Activated CD4-positive, alpha-beta memory T cell treated with anti-CD3 and anti-CD28 coated beads, Interleukin-2, amount 10 ng/mL, durations not matched to agents 7 days and 5 days (primary cell): ENCODE results near the gene KCNMA1. TPM values are rescaled to one million over a fixed set of nuclear protein-coding genes. Genes with fewer than 3 reads are reported as not detected.

Experiments used
- CTCF ChIA-PET: fragments of 350-600 bp; sonication (Branson Sonifier 250); formaldehyde crosslinking; loops from one replicate; lab custom pipeline; 2021; ENCODE audit warnings: antibody characterized with exemption, inconsistent platforms; lab: Charles Lee
- POLR2A ChIA-PET: fragments of 350-600 bp; sonication (Branson Sonifier 250); formaldehyde crosslinking; loops from one replicate; lab custom pipeline; 2021; ENCODE audit warnings: antibody characterized with exemption; lab: Charles Lee
- DNase-seq: peaks from one replicate; pipeline ENCODE4 v3.0.0-alpha.2; 2020
- H3K27ac Mint-ChIP-seq: one replicate; pipeline ENCODE4 v1.8.0; 2021; ENCODE audit warnings: mild to moderate bottlenecking, mixed read lengths
- H3K27me3 Mint-ChIP-seq: one replicate; pipeline ENCODE4 v1.8.0; 2021; ENCODE audit warnings: mixed read lengths
- H3K36me3 Mint-ChIP-seq: one replicate; pipeline ENCODE4 v1.8.0; 2021; ENCODE audit warnings: low read depth, mixed read lengths
- H3K4me1 Mint-ChIP-seq: one replicate; pipeline ENCODE4 v1.8.0; 2021; ENCODE audit warnings: mixed read lengths
- H3K4me3 Mint-ChIP-seq: one replicate; pipeline ENCODE4 v1.8.0; 2021; ENCODE audit warnings: mild to moderate bottlenecking, mixed read lengths
- H3K9me3 Mint-ChIP-seq: one replicate; pipeline ENCODE4 v1.8.0; 2021; ENCODE audit warnings: mixed read lengths
- total RNA-seq, 2 experiments: library from RNA; stranded (reverse); gene quantifications; one replicate each; pipeline ENCODE4 v1.2.3, GENCODE V29; 2021

KCNMA1 gene
- total RNA-seq, 2 experiments from 2014 or later, result 0.25 to 0.38 TPM

DNA sequence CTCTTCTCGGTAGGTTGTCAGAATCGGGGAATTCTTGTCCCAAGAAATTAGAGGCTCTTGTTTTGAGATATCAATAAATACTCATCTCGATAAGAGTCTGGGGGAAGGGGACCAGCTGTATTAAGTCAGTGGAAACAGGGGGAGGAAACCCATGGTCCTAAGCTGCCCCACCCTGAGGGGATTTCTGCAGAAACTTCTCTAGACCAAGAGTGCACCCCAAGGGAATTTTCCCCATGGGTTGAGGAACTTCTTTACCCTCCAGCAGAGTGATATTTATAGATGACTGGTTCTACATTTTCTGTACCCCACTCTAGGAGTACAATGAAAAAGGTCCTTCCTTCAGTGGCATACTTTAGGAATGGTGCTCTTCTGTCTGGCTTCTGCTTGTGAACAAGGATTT, 627.2 kb downstream of the KCNMA1 start:
- H3K27me3 Mint-ChIP-seq, result no peaks in the 10 kb centered on the region
- ChIA-PET CTCF (no interaction called here), POLR2A (no interaction called here)

DNA sequence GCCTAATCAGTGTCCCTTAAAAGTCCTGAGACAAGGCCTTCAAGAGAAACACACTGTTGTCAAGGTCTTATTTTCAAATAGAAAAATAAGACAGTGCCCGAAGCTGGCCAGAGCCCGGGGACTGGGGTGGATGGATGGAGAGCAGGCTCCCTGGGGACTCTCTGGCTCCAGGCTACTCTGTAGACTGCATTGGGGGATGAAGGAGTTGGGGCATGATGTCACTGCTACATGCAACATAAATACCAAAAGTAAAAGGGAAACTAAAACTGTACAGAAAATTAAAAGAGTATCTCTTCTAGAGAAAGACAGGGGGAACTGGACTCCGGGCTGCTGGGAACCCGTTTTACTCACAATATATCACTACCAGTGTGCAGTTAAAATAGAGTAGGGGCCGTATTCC, 629.8 kb downstream of the KCNMA1 start:
- POLR2A ChIA-PET, result no interaction called here

More for the DNA sequence above, 627.2 kb downstream of the KCNMA1 start:
- Mint-ChIP-seq H3K9me3 (no peaks in the 10 kb centered on the region), H3K36me3 (no peaks in the 10 kb centered on the region), H3K4me1 (no peaks in the 10 kb centered on the region), H3K4me3 (no peak overlapping the region), H3K27ac (no peak overlapping the region)
- DNase-seq, result no peak

DNA sequence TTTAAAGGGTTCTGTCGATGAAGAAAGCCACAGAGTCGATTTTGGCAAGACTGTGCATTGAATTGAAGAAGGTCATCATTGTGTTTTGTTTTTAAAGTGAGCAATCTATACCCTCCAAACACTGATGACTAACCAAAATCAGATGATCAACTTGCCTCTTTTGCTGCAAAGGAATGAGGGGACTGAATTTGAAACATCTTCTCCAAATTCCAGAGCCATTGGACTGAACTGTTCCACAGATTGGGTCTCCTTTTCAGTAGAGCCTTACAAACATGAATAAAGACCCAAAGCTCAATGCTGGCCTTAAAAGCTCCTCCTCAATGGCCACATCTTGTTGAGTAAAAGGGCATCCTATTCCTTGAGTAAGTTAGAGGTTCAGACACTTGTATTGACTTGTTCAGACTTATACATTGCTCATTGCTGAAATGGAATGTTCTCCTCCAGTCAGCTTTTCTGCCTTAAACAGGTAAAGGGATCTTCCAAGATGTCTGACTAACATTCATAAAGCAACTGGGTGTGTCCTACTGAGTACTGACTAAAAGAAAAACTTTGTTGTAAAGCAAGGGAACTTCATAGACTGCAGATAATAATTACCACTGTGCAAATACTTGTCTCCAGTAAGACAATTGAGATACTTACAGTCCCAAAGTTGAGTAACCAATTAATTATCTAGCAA, 630.6 kb downstream of the KCNMA1 start:
- no peak for DNase-seq

More for the DNA sequence above, 629.8 kb downstream of the KCNMA1 start:
- Mint-ChIP-seq H3K4me1 (no peaks in the 10 kb centered on the region), H3K27me3 (no peaks in the 10 kb centered on the region), H3K27ac (no peak overlapping the region), H3K9me3 (no peaks in the 10 kb centered on the region), H3K36me3 (no peaks in the 10 kb centered on the region), H3K4me3 (no peak overlapping the region)
- DNase-seq, result no peak
- CTCF ChIA-PET, result no interaction called here

DNA sequence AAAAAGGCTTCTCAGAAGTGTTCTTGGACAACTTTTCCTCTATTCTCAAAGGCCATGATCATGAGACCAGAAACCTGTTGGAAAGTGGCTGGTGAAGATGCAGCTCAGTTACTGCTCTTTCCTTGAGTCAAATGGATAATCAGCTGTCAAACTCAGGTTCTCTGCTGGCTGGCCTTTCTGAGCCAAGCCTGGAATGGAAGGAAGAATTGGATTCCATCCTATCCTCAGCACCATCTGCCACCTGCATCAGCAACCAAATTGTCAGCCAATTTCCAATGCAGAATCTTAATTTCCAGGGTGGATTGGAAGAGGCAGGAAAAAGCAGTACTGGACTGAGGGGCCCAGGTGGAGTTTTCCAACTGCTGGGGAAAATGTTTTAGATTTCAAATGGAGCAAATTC, 631.7 kb downstream of the KCNMA1 start:
- Mint-ChIP-seq H3K4me1 (no peaks in the 10 kb centered on the region), H3K9me3 (no peaks in the 10 kb centered on the region), H3K36me3 (no peaks in the 10 kb centered on the region), H3K27ac (no peak overlapping the region), H3K4me3 (no peak overlapping the region), H3K27me3 (peaks cover 4% of the 10 kb centered on the region)
- ChIA-PET POLR2A (no interaction called here), CTCF (interaction anchor here (0.9 to 1.6 kb wide), 2 partner anchors 10 to 11 kb away, joined by 4 read pairs; no protein-coding TSS in a partner anchor)
- DNase-seq, result no peak

More for the DNA sequence above, 630.6 kb downstream of the KCNMA1 start:
- ChIA-PET CTCF (no interaction called here), POLR2A (no interaction called here)
- no peaks in the 10 kb centered on the region for H3K4me1 Mint-ChIP-seq
- no peaks in the 10 kb centered on the region for H3K9me3 Mint-ChIP-seq
- H3K4me3 Mint-ChIP-seq, result no peak overlapping the region
- no peak overlapping the region for H3K27ac Mint-ChIP-seq
- no peaks in the 10 kb centered on the region for H3K27me3 Mint-ChIP-seq
- no peaks in the 10 kb centered on the region for H3K36me3 Mint-ChIP-seq

DNA sequence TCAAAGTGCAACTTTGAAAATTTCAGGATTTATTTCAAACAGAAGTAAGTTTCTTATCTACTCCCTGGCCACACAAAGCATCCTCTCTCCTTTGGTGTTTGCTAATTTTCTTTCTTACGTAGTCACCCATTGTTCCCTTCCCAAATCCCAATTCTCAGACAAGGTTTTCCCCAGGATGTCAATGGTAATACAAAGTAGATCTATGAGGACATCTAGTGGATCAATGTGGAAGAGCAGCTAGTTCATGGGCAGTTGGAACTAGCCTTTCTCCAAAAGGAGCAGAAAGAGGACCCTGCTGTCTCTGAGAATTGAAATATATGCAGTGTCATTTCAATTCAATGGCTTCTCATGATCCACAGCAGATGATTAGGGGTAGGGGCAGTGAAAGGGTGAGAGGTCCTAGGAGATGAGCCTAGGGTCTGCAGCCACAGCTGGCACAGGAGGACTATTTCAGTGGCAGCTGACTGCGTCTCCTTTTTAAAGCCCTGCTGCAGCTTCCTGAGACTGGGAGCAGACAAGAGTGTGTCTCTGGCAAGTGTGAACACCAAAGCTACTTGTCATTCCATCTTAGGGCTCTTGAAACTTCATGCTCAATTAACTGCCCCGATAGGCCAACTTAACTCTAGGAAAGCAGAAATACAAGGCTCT, 632.6 kb downstream of the KCNMA1 start:
- Mint-ChIP-seq H3K27ac (no peak overlapping the region), H3K4me3 (no peak overlapping the region), H3K4me1 (no peaks in the 10 kb centered on the region), H3K27me3 (peaks cover 4% of the 10 kb centered on the region), H3K9me3 (no peaks in the 10 kb centered on the region), H3K36me3 (no peaks in the 10 kb centered on the region)
- ChIA-PET CTCF (interaction anchor here (0.9 to 1.6 kb wide), 5 partner anchors 8 to 223 kb away, joined by 3 to 4 read pairs (median 3); no protein-coding TSS in a partner anchor), POLR2A (no interaction called here)
- DNase-seq, result no peak

DNA sequence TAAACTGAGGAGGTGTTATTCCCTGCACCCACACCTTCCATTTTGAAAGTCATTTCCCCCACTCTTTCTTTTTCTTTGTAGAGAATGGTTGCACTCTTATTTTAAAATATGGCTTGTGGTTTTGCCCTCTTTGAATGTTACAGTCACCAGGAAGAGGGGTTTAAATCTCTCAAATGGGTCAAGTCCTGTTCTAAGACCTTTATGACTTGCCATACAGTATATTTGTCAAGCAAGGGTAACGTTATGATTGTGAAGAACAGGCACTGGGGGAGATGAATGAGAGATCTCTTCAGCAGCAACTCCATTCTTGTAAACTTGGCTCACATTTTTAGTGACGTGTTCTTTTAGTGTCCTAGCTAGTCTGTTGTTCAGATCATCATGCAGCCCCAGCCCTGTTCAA, 634.7 kb downstream of the KCNMA1 start:
- H3K9me3 Mint-ChIP-seq, result no peaks in the 10 kb centered on the region
- H3K27me3 Mint-ChIP-seq, result peaks cover 4% of the 10 kb centered on the region
- H3K27ac Mint-ChIP-seq, result no peak overlapping the region
- H3K36me3 Mint-ChIP-seq, result no peaks in the 10 kb centered on the region
- POLR2A ChIA-PET, result no interaction called here
- no peak overlapping the region for H3K4me3 Mint-ChIP-seq
- H3K4me1 Mint-ChIP-seq, result no peaks in the 10 kb centered on the region
- no peak for DNase-seq
- CTCF ChIA-PET, result interaction anchor here (0.6 kb wide), 1 partner anchor 1284 kb away, joined by 3 read pairs; no protein-coding TSS in a partner anchor

DNA sequence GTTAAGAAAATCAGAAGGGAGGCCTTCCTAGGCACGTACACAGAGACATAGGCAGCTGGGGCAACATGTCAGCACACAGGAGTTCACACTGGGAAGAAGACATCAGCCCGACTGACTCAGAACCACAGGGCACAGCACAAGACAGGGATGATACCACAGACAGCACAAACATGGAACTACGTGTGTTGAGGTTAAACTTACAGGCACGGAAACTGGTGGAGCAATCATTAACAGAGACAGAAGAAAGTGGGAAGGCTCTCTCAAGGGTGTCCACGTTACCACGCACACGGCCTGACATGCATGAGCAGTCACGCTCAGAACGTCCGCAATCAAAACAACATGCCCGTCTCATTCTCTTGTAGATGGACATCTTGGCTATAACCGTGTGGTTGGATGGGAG, 636.4 kb downstream of the KCNMA1 start:
- no peak overlapping the region for H3K27ac Mint-ChIP-seq
- no peak for DNase-seq
- H3K36me3 Mint-ChIP-seq, result no peaks in the 10 kb centered on the region
- ChIA-PET POLR2A (no interaction called here), CTCF (interaction anchor here (1.1 kb wide), 1 partner anchor 16 kb away, joined by 3 read pairs; no protein-coding TSS in a partner anchor)
- H3K4me1 Mint-ChIP-seq, result no peaks in the 10 kb centered on the region
- no peak overlapping the region for H3K4me3 Mint-ChIP-seq
- H3K9me3 Mint-ChIP-seq, result no peaks in the 10 kb centered on the region
- H3K27me3 Mint-ChIP-seq, result peaks cover 4% of the 10 kb centered on the region

DNA sequence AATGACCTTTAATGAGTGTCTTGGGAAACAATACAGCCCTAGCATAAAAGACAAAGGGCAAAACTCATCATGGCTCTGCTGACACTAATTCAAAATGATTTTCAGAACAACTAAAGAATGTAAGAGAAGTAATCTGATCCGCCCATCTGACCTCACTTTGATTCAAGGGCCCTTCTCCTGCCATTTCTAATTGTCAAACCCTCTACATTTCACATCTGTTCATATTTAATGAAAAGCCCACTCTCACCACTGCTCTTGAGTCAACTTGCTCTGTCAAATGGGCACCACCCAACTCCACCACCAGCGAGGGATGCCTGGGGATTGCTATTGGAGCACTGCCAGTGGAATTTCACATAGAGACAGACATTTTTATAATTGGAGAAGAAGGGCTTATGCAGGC, 639.2 kb downstream of the KCNMA1 start:
- Mint-ChIP-seq H3K36me3 (no peaks in the 10 kb centered on the region), H3K4me3 (no peak overlapping the region), H3K27me3 (peaks cover 4% of the 10 kb centered on the region), H3K27ac (no peak overlapping the region), H3K9me3 (no peaks in the 10 kb centered on the region), H3K4me1 (no peaks in the 10 kb centered on the region)
- CTCF ChIA-PET, result no interaction called here
- no peak for DNase-seq
- POLR2A ChIA-PET, result no interaction called here

DNA sequence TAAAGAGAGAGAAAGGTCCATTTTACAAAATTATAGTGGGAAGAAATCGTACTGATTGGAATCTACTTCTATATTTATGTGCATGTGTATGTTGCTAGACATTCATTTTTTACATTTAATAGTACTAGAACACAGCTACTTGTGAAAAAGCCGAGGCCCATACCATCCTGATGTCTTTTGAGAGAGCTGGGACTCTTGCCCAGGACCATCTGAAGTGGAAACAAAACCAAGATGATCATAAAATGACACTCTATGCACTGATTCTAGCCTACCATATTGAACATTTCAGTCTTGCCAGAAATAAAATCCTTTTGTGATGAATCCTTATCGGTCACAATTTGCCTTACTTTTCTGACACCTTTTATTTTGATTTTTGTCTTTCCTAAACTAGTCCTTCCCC, 640.0 kb downstream of the KCNMA1 start:
- Mint-ChIP-seq H3K36me3 (no peaks in the 10 kb centered on the region), H3K4me3 (no peak overlapping the region), H3K27me3 (peaks cover 4% of the 10 kb centered on the region), H3K27ac (no peak overlapping the region), H3K9me3 (no peaks in the 10 kb centered on the region), H3K4me1 (no peaks in the 10 kb centered on the region)
- ChIA-PET POLR2A (no interaction called here), CTCF (interaction anchor here (1.2 kb wide), 1 partner anchor 12 kb away, joined by 4 read pairs; no protein-coding TSS in a partner anchor)
- DNase-seq, result no peak

DNA sequence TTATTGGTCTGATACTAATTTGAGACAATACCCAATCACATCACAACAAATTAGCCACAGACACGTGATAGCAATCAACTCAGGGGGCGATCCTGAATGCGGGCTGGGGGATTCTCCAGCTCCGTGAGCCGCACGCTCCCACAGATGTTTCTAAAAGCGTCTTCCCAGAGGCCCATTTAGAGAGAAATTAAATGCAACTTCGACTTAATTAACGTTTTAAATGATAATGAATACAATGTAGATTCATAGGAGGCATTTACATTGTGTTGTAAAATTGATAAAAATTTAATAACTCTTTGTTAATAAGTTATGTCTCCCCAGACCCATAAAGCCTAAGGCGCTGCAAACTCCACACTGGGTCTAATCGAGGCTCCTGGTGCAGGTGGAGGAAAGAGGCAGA, 642.6 kb downstream of the KCNMA1 start:
- ChIA-PET POLR2A (no interaction called here), CTCF (interaction anchor here (1.6 kb wide), 1 partner anchor 10 kb away, joined by 4 read pairs; no protein-coding TSS in a partner anchor)
- no peaks in the 10 kb centered on the region for H3K9me3 Mint-ChIP-seq
- H3K27ac Mint-ChIP-seq, result no peak overlapping the region
- H3K36me3 Mint-ChIP-seq, result no peaks in the 10 kb centered on the region
- no peak for DNase-seq
- no peak overlapping the region for H3K4me3 Mint-ChIP-seq
- no peaks in the 10 kb centered on the region for H3K27me3 Mint-ChIP-seq
- no peaks in the 10 kb centered on the region for H3K4me1 Mint-ChIP-seq

DNA sequence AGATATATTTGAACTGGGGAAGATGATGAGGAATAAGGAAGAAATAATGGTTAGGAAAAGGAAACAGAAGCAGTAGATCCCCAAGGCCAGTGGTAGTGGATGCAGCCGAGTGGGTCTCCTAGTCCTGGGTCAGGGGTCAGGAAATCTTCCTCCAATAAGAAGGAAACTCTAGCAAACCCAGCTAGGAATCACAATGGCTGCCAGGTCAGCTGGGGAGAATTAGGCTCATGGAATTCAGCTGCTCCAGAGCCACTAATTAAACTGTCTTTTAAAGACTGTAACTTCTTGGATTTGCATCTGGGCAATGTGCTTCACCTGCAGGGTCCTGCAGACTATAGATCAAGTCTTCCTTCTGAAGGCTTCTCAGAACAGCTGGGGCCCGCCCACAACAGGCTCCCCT, 644.4 kb downstream of the KCNMA1 start:
- Mint-ChIP-seq H3K36me3 (no peaks in the 10 kb centered on the region), H3K4me3 (no peak overlapping the region), H3K9me3 (no peaks in the 10 kb centered on the region), H3K27ac (no peak overlapping the region), H3K4me1 (no peaks in the 10 kb centered on the region), H3K27me3 (no peaks in the 10 kb centered on the region)
- ChIA-PET POLR2A (no interaction called here), CTCF (no interaction called here)
- no peak for DNase-seq

DNA sequence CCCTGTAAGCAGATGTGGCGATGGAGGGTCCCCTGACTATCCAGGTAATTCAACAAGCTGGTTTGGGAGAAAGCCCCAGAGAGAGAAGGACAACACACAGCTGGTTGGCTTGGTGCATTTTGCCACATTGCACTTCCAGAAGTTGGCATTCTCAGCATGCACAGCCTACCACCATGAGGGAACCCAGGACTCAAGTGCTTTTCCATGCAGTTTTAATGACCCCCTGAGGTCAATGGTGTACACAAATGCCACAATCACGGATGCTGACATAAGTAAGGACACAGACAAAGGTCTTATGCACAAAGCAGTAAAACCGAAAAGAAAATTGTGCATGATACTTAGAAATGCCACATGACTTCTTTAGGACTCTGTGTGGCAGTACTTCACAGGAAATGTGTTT, 645.1 kb downstream of the KCNMA1 start:
- DNase-seq, result no peak
- no peaks in the 10 kb centered on the region for H3K4me1 Mint-ChIP-seq
- ChIA-PET POLR2A (no interaction called here), CTCF (no interaction called here)
- H3K27ac Mint-ChIP-seq, result no peak overlapping the region
- no peaks in the 10 kb centered on the region for H3K9me3 Mint-ChIP-seq
- no peak overlapping the region for H3K4me3 Mint-ChIP-seq
- no peaks in the 10 kb centered on the region for H3K36me3 Mint-ChIP-seq
- no peaks in the 10 kb centered on the region for H3K27me3 Mint-ChIP-seq

DNA sequence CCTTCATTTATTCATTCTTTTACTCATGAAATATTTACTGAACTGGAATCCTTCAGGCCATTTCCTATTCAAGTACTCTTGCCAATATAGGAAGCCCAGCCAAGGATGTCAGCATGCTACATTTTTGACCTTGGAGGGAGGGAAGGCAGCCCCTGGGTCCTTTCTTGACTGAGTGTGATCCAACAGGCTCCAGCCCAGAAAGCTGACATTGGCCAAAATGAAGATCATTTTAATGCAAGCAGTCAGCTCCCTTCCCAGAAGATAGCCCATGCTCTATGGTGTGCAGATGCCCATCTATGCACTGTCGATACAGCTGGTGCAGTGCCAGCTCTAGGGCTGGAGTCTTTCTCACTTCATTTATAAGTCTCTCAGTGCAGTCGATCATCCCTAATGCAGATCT, 646.0 kb downstream of the KCNMA1 start:
- CTCF ChIA-PET, result no interaction called here

More for the DNA sequence above, 646.0 kb downstream of the KCNMA1 start:
- Mint-ChIP-seq H3K9me3 (no peaks in the 10 kb centered on the region), H3K4me3 (no peak overlapping the region), H3K36me3 (no peaks in the 10 kb centered on the region), H3K4me1 (no peaks in the 10 kb centered on the region), H3K27me3 (no peaks in the 10 kb centered on the region), H3K27ac (no peak overlapping the region)
- POLR2A ChIA-PET, result no interaction called here
- DNase-seq, result no peak
